ENCODE data around the gene ABCG5.

The ABCG5 gene

GRCh38 chr2:43826305-43827250, 12.1 kb downstream of the ABCG5 start:
- CTCF ChIA-PET: no interaction called here
- TF ChIP-seq L3MBTL2 (conservative IDR thresholded peaks at IDR 0.05) (no peak), FOXA1 (IDR thresholded peaks at IDR 0.05) (no peak), TARDBP (IDR thresholded peaks at IDR 0.05) (no peak), BHLHE40 (IDR thresholded peaks at IDR 0.05; ENCODE audit: borderline replicate concordance) (no peak), SUZ12 (IDR thresholded peaks at IDR 0.05) (no peak), HDGF (IDR thresholded peaks at IDR 0.05; ENCODE audit: borderline replicate concordance) (no peak)
- TF ChIP-seq, protein P1, sequence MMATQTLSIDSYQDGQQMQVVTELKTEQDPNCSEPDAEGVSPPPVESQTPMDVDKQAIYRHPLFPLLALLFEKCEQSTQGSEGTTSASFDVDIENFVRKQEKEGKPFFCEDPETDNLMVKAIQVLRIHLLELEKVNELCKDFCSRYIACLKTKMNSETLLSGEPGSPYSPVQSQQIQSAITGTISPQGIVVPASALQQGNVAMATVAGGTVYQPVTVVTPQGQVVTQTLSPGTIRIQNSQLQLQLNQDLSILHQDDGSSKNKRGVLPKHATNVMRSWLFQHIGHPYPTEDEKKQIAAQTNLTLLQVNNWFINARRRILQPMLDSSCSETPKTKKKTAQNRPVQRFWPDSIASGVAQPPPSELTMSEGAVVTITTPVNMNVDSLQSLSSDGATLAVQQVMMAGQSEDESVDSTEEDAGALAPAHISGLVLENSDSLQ (IDR thresholded peaks at IDR 0.05): no peak
- DNase-seq (ENCODE audit: extremely low spot score): no peak
- POLR2A ChIA-PET: no interaction called here

DNA sequence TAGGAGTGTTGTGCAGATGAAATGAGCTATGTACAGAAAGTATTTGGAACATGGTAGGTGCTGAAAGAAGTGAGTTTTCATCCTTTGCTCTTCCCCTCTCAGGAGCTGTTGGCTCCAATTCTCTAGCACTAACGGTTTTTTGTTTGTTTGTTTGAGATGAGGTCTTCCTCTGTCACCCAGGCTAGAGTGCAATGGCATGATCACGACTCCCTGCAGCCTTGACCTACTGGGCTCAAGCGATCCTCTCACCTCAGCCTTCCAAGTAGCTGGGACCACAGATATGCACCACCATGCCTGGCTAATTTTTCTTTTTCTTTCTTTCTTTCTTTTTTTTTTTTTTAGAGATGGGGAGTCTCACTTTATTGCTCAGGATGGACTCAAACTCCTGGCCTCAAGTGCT, 12.8 kb downstream of the ABCG5 start:
- CTCF ChIA-PET: no interaction called here
- POLR2A ChIA-PET: no interaction called here
- no peak for TF ChIP-seq NFRKB (IDR thresholded peaks at IDR 0.05)
- TF ChIP-seq ZNF384 (IDR thresholded peaks at IDR 0.05): no peak
- no peak for TF ChIP-seq CTBP1 (IDR thresholded peaks at IDR 0.05; ENCODE audit: borderline replicate concordance)
- TF ChIP-seq L3MBTL2 (conservative IDR thresholded peaks at IDR 0.05): no peak
- no peak for TF ChIP-seq BHLHE40 (IDR thresholded peaks at IDR 0.05; ENCODE audit: borderline replicate concordance)
- TF ChIP-seq LEF1 (IDR thresholded peaks at IDR 0.05; ENCODE audit: borderline replicate concordance): no peak
- TF ChIP-seq SUZ12 (IDR thresholded peaks at IDR 0.05): no peak
- no peak for TF ChIP-seq ARNT (IDR thresholded peaks at IDR 0.05)
- TF ChIP-seq FOXA1 (IDR thresholded peaks at IDR 0.05): no peak
- no peak for TF ChIP-seq ELF4 (IDR thresholded peaks at IDR 0.05)
- DNase-seq (ENCODE audit: extremely low spot score): no peak

DNA sequence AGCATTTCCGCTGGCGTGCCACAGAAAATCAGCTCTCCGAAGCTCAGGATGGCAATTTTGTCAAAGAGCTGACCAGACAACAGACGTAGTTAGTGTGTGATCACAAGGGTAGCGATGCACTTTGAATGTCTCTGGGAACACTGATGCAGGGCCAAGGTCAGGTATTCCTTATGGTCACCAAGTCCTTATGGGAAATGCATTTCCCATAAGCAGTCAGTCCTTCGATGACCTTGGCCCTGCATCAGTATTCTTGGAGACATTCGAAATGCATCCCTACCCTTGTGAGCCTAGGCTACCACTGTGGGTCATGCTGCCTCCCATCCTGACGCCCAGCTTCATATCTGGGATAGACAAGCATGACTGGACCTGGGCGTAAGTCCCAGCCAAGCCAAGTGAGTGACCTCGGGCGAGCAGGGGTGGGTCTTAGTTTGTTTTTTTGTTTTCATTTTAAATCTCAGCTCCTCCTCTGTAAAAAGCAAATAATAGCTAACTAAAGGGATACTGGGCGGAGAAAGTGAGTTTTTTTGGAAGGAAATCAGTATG, 13.6 kb downstream of the ABCG5 start:
- DNase-seq (ENCODE audit: extremely low spot score): no peak
- POLR2A ChIA-PET: no interaction called here

GRCh38 chr2:43824512-43824911, 14.1 kb downstream of the ABCG5 start:
- ChIA-PET POLR2A (no interaction called here), CTCF (no interaction called here)
- DNase-seq (ENCODE audit: extremely low spot score): no peak
- TF ChIP-seq SP1 (IDR thresholded peaks at IDR 0.05) (no peak), ZNF384 (IDR thresholded peaks at IDR 0.05) (no peak), FOXA1 (IDR thresholded peaks at IDR 0.05) (no peak), FOXK2 (IDR thresholded peaks at IDR 0.05) (no peak), TARDBP (IDR thresholded peaks at IDR 0.05) (no peak), L3MBTL2 (conservative IDR thresholded peaks at IDR 0.05) (no peak), ARNT (IDR thresholded peaks at IDR 0.05) (no peak)
- TF ChIP-seq, protein P1 (IDR thresholded peaks at IDR 0.05): no peak

More for the DNA sequence above, 13.6 kb downstream of the ABCG5 start:
- CTCF ChIA-PET: no interaction called here
- no peak for TF ChIP-seq NFRKB (IDR thresholded peaks at IDR 0.05)
- no peak for TF ChIP-seq TARDBP (IDR thresholded peaks at IDR 0.05)
- no peak for TF ChIP-seq SP1 (IDR thresholded peaks at IDR 0.05)
- no peak for TF ChIP-seq L3MBTL2 (conservative IDR thresholded peaks at IDR 0.05)
- TF ChIP-seq FOXM1 (IDR thresholded peaks at IDR 0.05; ENCODE audit: borderline replicate concordance): no peak
- no peak for TF ChIP-seq HDGF (IDR thresholded peaks at IDR 0.05; ENCODE audit: borderline replicate concordance)
- no peak for TF ChIP-seq ARNT (IDR thresholded peaks at IDR 0.05)
- no peak for TF ChIP-seq LEF1 (IDR thresholded peaks at IDR 0.05; ENCODE audit: borderline replicate concordance)
- TF ChIP-seq FOXK2 (IDR thresholded peaks at IDR 0.05): no peak

- no peak for DNase-seq (ENCODE audit: extremely low spot score)
- TF ChIP-seq, protein P1 (IDR thresholded peaks at IDR 0.05): no peak
- TF ChIP-seq LEF1 (IDR thresholded peaks at IDR 0.05; ENCODE audit: borderline replicate concordance) (no peak), L3MBTL2 (conservative IDR thresholded peaks at IDR 0.05) (no peak), BHLHE40 (IDR thresholded peaks at IDR 0.05; ENCODE audit: borderline replicate concordance) (no peak), ELF4 (IDR thresholded peaks at IDR 0.05) (no peak), TARDBP (IDR thresholded peaks at IDR 0.05) (no peak)
- ChIA-PET POLR2A (no interaction called here), CTCF (interaction anchor here (0.5 kb wide), 1 partner anchor 11 kb away, joined by 3 read pairs; no protein-coding TSS in a partner anchor)
These were observed 14.9 kb downstream of the ABCG5 start for GRCh38 chr2:43823751-43824150.

DNA sequence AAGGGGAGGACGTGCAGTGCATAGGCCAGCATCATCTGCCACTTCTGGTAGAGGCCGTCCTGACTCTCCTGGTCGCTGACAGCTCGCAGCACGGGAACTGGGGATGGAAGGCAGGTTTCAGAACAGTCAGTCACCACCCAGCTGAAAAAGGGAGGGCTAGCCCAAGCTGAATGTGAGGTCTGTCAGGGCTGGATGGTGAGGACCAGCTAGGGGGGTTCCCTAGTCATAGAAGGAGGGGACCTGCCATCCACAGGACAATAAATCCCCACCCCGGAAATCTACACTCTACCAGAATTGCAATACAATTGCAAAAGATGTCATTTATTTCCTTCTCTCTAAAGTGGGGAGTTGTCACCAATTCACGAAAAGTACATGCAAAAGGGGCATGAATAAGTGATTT, 15.8 kb downstream of the ABCG5 start:
- ChIA-PET POLR2A (no interaction called here), CTCF (no interaction called here)
- no peak for DNase-seq (ENCODE audit: extremely low spot score)
- TF ChIP-seq FOXK2 (IDR thresholded peaks at IDR 0.05) (no peak), ELF4 (IDR thresholded peaks at IDR 0.05) (no peak), SP1 (IDR thresholded peaks at IDR 0.05) (no peak), FOXM1 (IDR thresholded peaks at IDR 0.05; ENCODE audit: borderline replicate concordance) (no peak), SUZ12 (IDR thresholded peaks at IDR 0.05) (no peak), LEF1 (IDR thresholded peaks at IDR 0.05; ENCODE audit: borderline replicate concordance) (no peak), ZNF384 (IDR thresholded peaks at IDR 0.05) (no peak), CTBP1 (IDR thresholded peaks at IDR 0.05; ENCODE audit: borderline replicate concordance) (no peak), HDGF (IDR thresholded peaks at IDR 0.05; ENCODE audit: borderline replicate concordance) (no peak), L3MBTL2 (conservative IDR thresholded peaks at IDR 0.05) (no peak), FOXA1 (IDR thresholded peaks at IDR 0.05) (no peak)
- TF ChIP-seq, protein P1 (IDR thresholded peaks at IDR 0.05): no peak
